Right renal pelvis (tissue), 4 donors: ENCODE results near the gene MFRP. TPM values are rescaled to one million over a fixed set of nuclear protein-coding genes. Genes with fewer than 3 reads are reported as not detected.

Experiments
- DNase-seq, 4 donors: peaks; one replicate each; pipeline ENCODE4 v3.0.0-alpha.2; 2013; ENCODE audit warnings: low read depth in 4 of 4, low spot score in 3 of 4, missing footprints in 1 of 4
- polyA plus RNA-seq, 4 donors: library from polyadenylated mRNA; unstranded; fragments of 120-200 nt; gene quantifications; one replicate each; pipeline ENCODE4 v1.2.1, GENCODE V29; 2013; ENCODE audit not compliant: insufficient read length in 4 of 4

Gene MFRP
- polyA plus RNA-seq, 4 donors, result not detected

- no peak for DNase-seq
Observed at GRCh38 chr11:119373059-119373920, 26.8 kb upstream of the MFRP start.

GRCh38 chr11:119372260-119373058 lies 26.0 kb upstream of the MFRP start:
- DNase-seq, result no peak

- no peak for DNase-seq
Observed at GRCh38 chr11:119371778-119372182, 25.3 kb upstream of the MFRP start.

GRCh38 chr11:119371067-119371601 lies 24.6 kb upstream of the MFRP start:
- DNase-seq, result no peak

- DNase-seq, result no peak
Observed at GRCh38 chr11:119370486-119371046, 24.1 kb upstream of the MFRP start.

- no peak for DNase-seq
Observed at GRCh38 chr11:119369132-119369925, 22.8 kb upstream of the MFRP start.

GRCh38 chr11:119368121-119369034 lies 21.9 kb upstream of the MFRP start:
- DNase-seq, result no peak

GRCh38 chr11:119367661-119368120 lies 21.2 kb upstream of the MFRP start:
- DNase-seq, result peak in 1 of 4 donors; percentile 54

- no peak for DNase-seq
Observed at GRCh38 chr11:119366690-119367620, 20.4 kb upstream of the MFRP start.

GRCh38 chr11:119365071-119365591 lies 18.6 kb upstream of the MFRP start:
- DNase-seq, result no peak

- no peak for DNase-seq
Observed at GRCh38 chr11:119363851-119364590, 17.5 kb upstream of the MFRP start.

- DNase-seq, result no peak
Observed at GRCh38 chr11:119363081-119363850, 16.8 kb upstream of the MFRP start.

GRCh38 chr11:119362741-119363080 lies 16.2 kb upstream of the MFRP start:
- DNase-seq, result no peak

- no peak for DNase-seq
Observed at GRCh38 chr11:119361941-119362725, 15.6 kb upstream of the MFRP start.

GRCh38 chr11:119361056-119361787 lies 14.7 kb upstream of the MFRP start:
- peak in 1 of 4 donors; percentile 50 for DNase-seq
